NCI-H526 treated with DMSO at 0.1 percent for 48 hours (cell line): ENCODE measurements around the gene BACH2.
"Not testable (repeated sequence)": the region's sequence is repeated elsewhere in the genome, so short reads cannot be mapped to it uniquely, and the experiment has no call there.

ENCODE experiments used
- DNase-seq: peaks from one replicate; lab custom pipeline; 2025; lab: John Stamatoyannopoulos, UW

BACH2 gene

GRCh38 chr6:90183587-90184333 is 112.9 kb downstream of the BACH2 start:
- DNase-seq, result no peak

DNA sequence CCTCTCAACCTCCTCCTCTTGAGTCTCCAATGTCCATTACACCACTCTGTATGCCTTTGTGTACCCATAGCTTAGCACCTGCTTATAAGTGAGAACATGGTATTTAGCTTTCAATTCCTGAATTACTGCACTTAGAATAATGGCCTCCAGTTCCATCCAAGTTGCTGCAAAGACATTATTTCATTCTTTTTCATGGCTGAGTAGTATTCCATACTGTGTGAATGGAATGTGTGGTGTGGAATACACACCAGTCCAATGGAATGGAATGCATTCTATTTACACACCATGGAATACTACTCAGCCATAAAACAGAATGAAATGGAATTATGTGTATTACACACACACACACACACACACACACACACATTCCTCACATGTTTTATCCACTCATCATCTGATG is 116.1 kb downstream of the BACH2 start:
- no peak for DNase-seq

- no peak for DNase-seq
These were observed 117.2 kb downstream of the BACH2 start for GRCh38 chr6:90179190-90180169.

DNA sequence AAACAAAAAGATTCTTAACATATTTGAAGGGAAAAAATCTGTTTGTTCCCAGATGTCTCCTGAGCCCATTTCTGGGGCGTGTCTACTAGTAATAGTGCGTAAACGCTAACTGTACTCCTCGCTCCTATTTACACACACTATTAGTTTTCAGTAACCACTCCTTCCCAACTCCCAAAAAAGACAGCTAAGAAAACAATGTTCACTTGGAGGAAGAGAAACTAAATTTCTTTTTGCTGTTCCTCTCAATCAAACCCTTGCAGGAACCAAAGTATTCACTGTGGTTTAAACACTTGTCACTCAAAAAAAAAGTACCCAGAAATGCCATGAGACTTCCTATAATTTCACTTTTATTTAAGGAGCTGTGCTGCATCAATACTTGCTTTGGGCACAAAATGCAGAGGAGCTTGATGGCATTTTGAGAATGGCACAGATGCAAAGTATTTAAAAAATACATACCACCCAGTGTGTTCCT is 118.2 kb downstream of the BACH2 start:
- no peak for DNase-seq

GRCh38 chr6:90177544-90178383 is 118.9 kb downstream of the BACH2 start:
- no peak for DNase-seq

DNA sequence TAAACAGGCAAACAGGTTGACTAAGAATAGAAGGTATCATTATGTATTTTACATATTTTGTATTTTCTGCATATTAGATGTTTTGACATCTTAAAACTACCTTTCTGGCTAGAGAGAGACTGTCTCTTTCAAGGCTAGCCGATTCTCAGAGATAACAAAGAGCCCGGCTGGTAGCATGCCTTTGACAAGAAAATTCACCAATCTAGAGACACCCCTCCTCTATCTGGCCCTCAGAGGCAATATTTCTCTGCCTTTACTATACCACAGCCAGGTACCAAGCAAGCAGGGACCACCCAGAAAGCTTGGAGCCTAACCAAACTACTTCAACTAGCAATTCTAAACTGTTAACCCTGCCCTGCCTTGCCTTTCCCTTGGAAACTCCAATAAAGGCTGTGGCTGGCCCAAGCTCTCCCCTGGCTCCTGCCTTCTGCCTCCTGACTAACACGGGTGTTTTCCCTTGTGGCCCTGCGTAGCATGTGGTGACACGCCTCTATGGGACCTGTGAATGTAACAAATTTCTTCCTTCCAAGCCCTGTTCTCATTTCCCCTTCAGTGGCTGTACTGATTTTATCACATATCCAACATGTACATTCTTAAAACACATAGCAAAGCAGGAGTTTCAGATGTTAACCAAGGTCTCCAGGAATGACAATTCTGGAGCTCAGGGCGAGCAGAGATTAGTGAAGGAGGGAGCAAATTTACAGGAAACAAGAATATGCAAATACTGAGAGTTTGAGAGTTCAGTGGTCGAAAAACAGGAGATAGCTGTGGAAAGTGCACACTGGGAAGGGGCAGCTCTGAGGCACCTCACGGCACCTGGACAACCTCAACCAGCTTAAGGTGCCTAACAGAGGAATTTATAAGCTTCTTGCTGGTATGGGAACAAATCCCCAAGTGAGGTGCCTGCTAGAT is 120.8 kb downstream of the BACH2 start:
- DNase-seq, result no peak

- no peak for DNase-seq
These were observed 123.2 kb downstream of the BACH2 start for GRCh38 chr6:90173262-90173925.

DNA sequence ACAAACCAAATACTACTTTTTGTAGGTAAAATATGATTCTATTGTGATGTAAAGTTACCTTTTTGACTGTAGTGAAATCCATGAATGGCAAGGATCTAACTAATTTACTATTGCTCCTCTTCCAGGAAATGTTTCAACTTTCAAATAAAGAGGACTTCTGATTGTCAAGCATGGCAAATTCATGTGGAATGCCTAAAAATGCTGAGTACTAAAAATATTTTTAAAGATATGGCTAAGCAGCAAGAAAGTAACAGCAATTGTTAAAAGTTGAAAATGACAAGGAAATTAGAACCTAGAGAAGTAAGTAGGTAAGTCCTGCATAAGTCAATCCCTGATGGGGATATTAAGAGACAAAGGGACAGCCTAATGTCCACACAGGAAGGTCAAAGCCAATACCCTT is 126.0 kb downstream of the BACH2 start:
- DNase-seq, result no peak

DNA sequence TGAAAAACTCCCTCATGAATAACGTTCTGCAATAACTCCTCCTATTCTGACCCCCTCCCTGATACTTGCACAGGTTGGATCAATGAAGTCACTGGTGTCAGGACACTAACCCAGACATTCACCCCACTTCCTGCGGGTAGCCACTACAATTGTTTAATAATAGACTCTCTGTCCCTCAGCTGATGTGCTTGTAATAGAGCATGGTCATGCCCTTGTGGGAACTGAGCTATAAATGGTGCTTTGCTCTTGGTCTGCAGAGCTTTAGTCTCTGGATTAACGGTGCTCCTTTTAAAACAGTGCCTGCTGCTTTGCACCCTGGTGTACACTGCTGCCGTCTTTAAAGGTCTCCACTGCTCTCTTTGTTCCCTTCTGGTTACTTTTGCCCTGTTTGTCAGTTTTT is 127.3 kb downstream of the BACH2 start:
- DNase-seq, result no peak

DNA sequence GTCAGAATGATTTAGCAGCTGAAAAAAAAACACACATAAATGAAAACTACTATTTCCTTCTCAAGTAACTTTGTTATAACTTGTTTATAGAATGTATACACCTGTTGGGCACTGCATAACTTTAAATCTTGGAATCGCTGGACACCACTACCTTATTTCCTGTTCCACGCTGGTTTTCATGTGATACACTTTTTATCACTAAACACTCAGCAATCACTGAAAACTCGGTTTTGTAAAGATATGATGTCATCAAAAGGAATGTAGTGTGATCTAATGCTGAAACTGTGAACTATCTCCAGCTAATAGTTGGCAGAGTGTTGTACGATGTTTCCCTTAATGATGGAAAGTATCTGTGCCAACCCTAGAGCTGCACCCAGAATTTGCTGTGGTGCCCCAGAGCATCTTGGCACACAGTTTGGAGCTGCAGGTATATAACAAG is 127.9 kb downstream of the BACH2 start:
- DNase-seq, result no peak

GRCh38 chr6:90167514-90168379 is 128.9 kb downstream of the BACH2 start:
- DNase-seq, result no peak

GRCh38 chr6:90166155-90166924 is 130.3 kb downstream of the BACH2 start:
- DNase-seq, result not testable (repeated sequence)

DNA sequence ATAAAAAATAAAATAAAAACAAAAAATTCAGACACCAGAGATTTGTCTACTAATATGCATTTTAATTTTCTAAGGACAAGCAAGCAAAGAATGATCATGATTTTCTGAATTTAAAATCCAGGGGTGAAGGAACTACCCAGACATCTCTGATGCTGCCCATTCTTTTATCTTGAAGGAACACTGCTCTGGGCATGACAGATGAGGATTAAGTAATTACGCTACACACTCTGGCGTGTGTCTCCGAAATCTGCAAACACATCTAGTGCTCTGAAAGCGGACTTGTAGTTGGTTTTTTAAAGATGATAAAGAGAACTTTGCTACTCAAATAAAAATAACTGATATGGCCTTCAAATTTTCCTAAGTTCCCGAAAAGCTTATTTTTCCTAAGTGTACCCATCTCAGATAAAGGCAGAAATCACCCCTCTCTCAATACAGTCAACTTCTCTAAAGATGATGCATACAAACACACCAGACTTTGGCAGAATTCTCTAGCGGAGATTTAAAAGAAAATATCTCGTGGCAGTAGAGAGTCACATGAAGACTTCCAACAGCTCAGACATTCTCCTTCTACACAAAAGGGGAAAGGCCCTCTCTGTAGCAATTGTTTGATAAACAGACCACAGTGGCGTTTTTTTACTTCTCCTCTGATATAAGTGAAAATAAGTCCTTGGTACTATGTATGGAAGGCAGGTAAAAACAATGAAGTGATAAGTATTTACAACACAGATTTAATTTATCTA is 133.8 kb downstream of the BACH2 start:
- DNase-seq, result no peak

- DNase-seq, result no peak
These were observed 136.6 kb downstream of the BACH2 start for GRCh38 chr6:90160013-90160412.

DNA sequence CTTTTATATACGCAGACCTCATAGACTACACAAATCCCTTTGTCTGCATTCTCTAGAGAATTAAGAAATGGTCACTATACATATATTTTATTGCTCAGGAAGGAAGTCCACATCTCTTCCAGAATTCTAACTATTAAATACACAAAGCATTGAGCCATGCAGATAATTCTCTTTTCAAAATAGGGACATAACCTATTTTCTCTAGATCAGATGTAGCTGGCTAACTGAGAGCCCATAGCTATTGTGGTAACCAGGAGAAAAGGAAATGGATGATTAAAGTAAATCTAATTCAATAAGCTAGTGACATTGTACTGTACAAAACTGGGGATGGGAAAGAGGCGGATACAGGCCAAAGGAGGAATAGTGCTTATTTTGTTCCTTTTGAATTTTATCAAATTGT is 137.2 kb downstream of the BACH2 start:
- DNase-seq, result no peak

DNA sequence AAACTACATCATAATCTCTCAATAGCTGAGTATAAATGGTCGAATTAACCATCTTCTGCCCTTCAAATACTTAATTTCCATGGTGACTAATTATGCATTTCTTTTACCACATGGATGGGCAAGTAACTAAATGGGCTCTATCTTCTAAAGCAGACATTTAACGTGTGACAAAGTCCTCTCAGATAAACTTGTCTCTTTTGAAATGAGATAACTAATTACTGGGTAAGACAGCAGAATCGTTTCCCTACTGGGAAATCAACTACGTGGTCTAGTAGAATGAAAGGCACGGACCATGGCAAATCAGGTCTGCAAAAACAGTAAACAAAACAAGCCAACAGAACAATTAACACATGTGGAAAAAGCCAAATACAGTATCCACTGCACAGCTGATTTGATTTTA is 137.7 kb downstream of the BACH2 start:
- DNase-seq, result no peak

GRCh38 chr6:90157441-90157840 is 139.2 kb downstream of the BACH2 start:
- no peak for DNase-seq

DNA sequence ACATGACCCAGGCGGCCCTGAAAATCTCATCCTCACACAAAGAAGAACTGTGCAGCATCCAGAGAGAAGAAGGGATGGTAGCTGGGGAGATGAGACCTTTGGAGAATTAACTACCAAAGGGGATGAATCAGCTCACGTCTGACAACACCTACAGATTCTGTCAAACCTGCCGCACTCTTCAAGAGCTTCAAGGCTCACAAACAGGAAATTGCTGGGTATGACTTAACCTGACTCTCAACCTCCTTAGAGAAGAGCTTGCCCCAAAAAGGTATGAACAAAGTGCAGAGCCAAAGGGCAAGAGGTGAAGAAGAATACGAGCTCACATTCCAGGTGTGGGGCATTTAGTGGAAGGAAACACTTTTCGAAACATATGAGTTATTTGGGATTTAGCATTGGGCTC is 139.8 kb downstream of the BACH2 start:
- no peak for DNase-seq
